ENCODE measurements around the gene ABI1. TPM values are rescaled to one million over a fixed set of nuclear protein-coding genes. Genes with fewer than 3 reads are reported as not detected.

ABI1 gene
- total RNA-seq, 1 experiment from 2014 or later, result 36.9 TPM

DNA sequence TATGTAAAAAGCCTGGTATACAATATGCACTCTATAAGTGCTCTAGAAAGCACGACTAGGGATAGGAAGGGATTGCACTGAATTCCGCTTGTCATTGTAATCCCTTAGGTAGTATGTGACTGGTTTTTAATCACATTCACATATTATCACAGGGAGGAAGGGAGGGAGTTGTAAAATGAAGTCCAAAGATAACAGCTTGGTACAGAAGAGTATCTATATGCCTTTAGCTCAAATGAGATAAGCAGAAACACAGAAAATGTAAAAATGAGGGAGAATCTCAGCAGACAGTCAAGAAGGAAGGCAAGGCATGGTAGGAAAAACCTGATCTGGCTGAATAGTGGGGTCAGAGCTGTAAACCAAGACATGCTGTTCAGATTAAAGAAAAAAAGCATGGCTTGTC lies 63.4 kb downstream of the ABI1 start:
- Histone ChIP-seq H3K27me3 (ENCODE audit: insufficient read depth, low read length) (no peaks in the 10 kb centered on the region), H4K91ac (ENCODE audit: insufficient read length, low read depth, low read length) (no peak overlapping the region), H2BK15ac (ENCODE audit: low read depth, low read length) (no peak overlapping the region), H2AFZ (ENCODE audit: low read length) (no peak overlapping the region), H3K23ac (ENCODE audit: insufficient read length, low read depth, low read length) (no peak overlapping the region), H3K27ac (ENCODE audit: insufficient read length, low read depth, low read length) (no peak overlapping the region), H3K4me2 (ENCODE audit: insufficient read depth, insufficient read length, low read length) (no peak overlapping the region), H3K18ac (ENCODE audit: insufficient read length, low read depth, low read length) (no peak overlapping the region), H4K5ac (ENCODE audit: insufficient read length, low read depth, low read length) (no peak overlapping the region), H2BK12ac (ENCODE audit: insufficient read length, low read depth, low read length) (no peak overlapping the region), H3K4ac (ENCODE audit: low read depth, low read length) (no peak overlapping the region), H3K23me2 (ENCODE audit: insufficient read length, low read depth, low read length, poor library complexity, severe bottlenecking) (no peaks in the 10 kb centered on the region), H2BK120ac (ENCODE audit: low read depth, low read length, poor library complexity, severe bottlenecking) (no peak overlapping the region), H2BK20ac (ENCODE audit: low read depth, low read length, poor library complexity, severe bottlenecking) (no peak overlapping the region), H3K79me1 (ENCODE audit: insufficient read depth, low read depth, low read length, poor library complexity, severe bottlenecking) (no peaks in the 10 kb centered on the region), H4K8ac (replicated peaks; ENCODE audit: insufficient read length, low read depth, low read length) (no peak overlapping the region), H3K9me3 (ENCODE audit: control insufficient read depth, low read depth, low read length) (no peaks in the 10 kb centered on the region), H3K56ac (ENCODE audit: insufficient read length, low read depth, low read length) (no peak overlapping the region), H3T11ph (ENCODE audit: low read length) (no peak overlapping the region), H3K14ac (ENCODE audit: insufficient read depth, low read length) (no peak overlapping the region), H3K9ac (ENCODE audit: extremely low read depth, insufficient read length, low read length) (no peak overlapping the region), H3K4me1 (ENCODE audit: insufficient read depth, low read length) (no peaks in the 10 kb centered on the region), H4K20me1 (ENCODE audit: control insufficient read depth, insufficient read depth, insufficient read length) (no peaks in the 10 kb centered on the region), H2BK5ac (ENCODE audit: insufficient read length, low read length) (no peak overlapping the region), H2AK5ac (ENCODE audit: insufficient read length, low read length) (no peak overlapping the region), H3K79me2 (ENCODE audit: insufficient read depth, low read length) (peaks cover 2% of the 10 kb centered on the region; the same call in 1 of the 2 replicates)
- Mint-ChIP-seq H3K27ac (no peak overlapping the region), H3K4me3 (no peak overlapping the region), H3K27me3 (ENCODE audit: low read depth) (no peaks in the 10 kb centered on the region), H3K36me3 (ENCODE audit: insufficient read depth in 1 of 3, low read depth in 3 of 3) (peaks cover 0 to 24% (median 18%) of the 10 kb centered on the region in 3 experiments; a peak in 5 of 7 replicates), H3K9me3 (peaks cover 12 to 18% of the 10 kb centered on the region in 2 experiments; a peak in 4 of 5 replicates), H3K4me1 (peaks cover 1% of the 10 kb centered on the region in 2 experiments)
- no CpG with 5 or more reads among the region's 2 CpGs for WGBS (ENCODE audit: extremely low coverage, insufficient read length, low lambda C conversion rate)
- TF ChIP-seq, protein P1, sequence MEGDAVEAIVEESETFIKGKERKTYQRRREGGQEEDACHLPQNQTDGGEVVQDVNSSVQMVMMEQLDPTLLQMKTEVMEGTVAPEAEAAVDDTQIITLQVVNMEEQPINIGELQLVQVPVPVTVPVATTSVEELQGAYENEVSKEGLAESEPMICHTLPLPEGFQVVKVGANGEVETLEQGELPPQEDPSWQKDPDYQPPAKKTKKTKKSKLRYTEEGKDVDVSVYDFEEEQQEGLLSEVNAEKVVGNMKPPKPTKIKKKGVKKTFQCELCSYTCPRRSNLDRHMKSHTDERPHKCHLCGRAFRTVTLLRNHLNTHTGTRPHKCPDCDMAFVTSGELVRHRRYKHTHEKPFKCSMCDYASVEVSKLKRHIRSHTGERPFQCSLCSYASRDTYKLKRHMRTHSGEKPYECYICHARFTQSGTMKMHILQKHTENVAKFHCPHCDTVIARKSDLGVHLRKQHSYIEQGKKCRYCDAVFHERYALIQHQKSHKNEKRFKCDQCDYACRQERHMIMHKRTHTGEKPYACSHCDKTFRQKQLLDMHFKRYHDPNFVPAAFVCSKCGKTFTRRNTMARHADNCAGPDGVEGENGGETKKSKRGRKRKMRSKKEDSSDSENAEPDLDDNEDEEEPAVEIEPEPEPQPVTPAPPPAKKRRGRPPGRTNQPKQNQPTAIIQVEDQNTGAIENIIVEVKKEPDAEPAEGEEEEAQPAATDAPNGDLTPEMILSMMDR (conservative IDR thresholded peaks at IDR 0.05), result no peak
- no peak for DNase-seq

Data from H9 (cell line).